GM12891 (cell line): ENCODE measurements around the gene MARK4.

Source experiments
- DNase-seq: peaks from one replicate; pipeline ENCODE4 v3.0.0; 2011; ENCODE audit warnings: low spot score; ENCODE audit not compliant: insufficient read length
- FAIRE-seq: peaks from 2 replicates; lab custom pipeline; 2011; peaks lifted over from hg19 to GRCh38; lab: Jason Lieb, UNC
- PAX5 ChIP-seq: IDR thresholded peaks from 2 replicates; pipeline ENCODE4 v1.6.1; 2011; ENCODE audit warnings: low read length, moderate library complexity, mild to moderate bottlenecking; ENCODE audit not compliant: insufficient read depth, severe bottlenecking
- POLR2A ChIP-seq: IDR thresholded peaks from 2 replicates; pipeline ENCODE4 v1.6.1; 2011; ENCODE audit warnings: low read depth, low read length, control low read depth
- POLR2AphosphoS5 ChIP-seq: IDR thresholded peaks from 2 replicates; pipeline ENCODE4 v1.6.1; 2011; ENCODE audit warnings: low read depth, low read length, control low read depth
- POU2F2 ChIP-seq: IDR thresholded peaks from 2 replicates; pipeline ENCODE4 v1.6.1; 2011; ENCODE audit warnings: low read depth, mild to moderate bottlenecking, control low read depth, low read length, moderate library complexity
- SPI1 ChIP-seq: IDR thresholded peaks from 2 replicates; pipeline ENCODE4 v1.6.1; 2011; ENCODE audit warnings: low read depth, low read length, control low read depth
- TAF1 ChIP-seq: IDR thresholded peaks from 2 replicates; pipeline ENCODE4 v1.6.1; 2011; ENCODE audit warnings: low read depth, low read length, control low read depth

MARK4 gene

GRCh38 chr19:45271098-45271734 is 20.1 kb downstream of the MARK4 start:
- TF ChIP-seq POU2F2 (no peak), SPI1 (no peak), POLR2A (no peak), POLR2AphosphoS5 (no peak), TAF1 (no peak), PAX5 (no peak)
- DNase-seq, result no peak
- no peak for FAIRE-seq

- DNase-seq, result no peak
- FAIRE-seq, result no peak
- TF ChIP-seq SPI1, result no peak
- TF ChIP-seq TAF1, result no peak
- TF ChIP-seq PAX5, result no peak
- no peak for TF ChIP-seq POU2F2
Observed at GRCh38 chr19:45271735-45272108, 20.7 kb downstream of the MARK4 start.

- FAIRE-seq (no peak), DNase-seq (no peak)
- TF ChIP-seq POU2F2 (no peak), POLR2AphosphoS5 (no peak), SPI1 (no peak), POLR2A (no peak), TAF1 (no peak), PAX5 (no peak)
Observed at GRCh38 chr19:45273521-45273855, 22.4 kb downstream of the MARK4 start.

GRCh38 chr19:45275370-45275971 is 24.4 kb downstream of the MARK4 start:
- FAIRE-seq (no peak), DNase-seq (no peak)
- TF ChIP-seq TAF1, result no peak
- no peak for TF ChIP-seq POLR2A
- no peak for TF ChIP-seq SPI1
- no peak for TF ChIP-seq POU2F2
- TF ChIP-seq PAX5, result no peak
- no peak for TF ChIP-seq POLR2AphosphoS5

GRCh38 chr19:45276284-45276687 is 25.2 kb downstream of the MARK4 start:
- DNase-seq (no peak), FAIRE-seq (no peak)
- TF ChIP-seq POLR2A, result no peak
- TF ChIP-seq POU2F2, result no peak
- no peak for TF ChIP-seq PAX5
- no peak for TF ChIP-seq SPI1
- no peak for TF ChIP-seq TAF1
- no peak for TF ChIP-seq POLR2AphosphoS5

- FAIRE-seq (no peak), DNase-seq (no peak)
- TF ChIP-seq TAF1, result no peak
- TF ChIP-seq SPI1, result no peak
- TF ChIP-seq POU2F2, result no peak
- no peak for TF ChIP-seq POLR2A
- no peak for TF ChIP-seq POLR2AphosphoS5
- no peak for TF ChIP-seq PAX5
Observed at GRCh38 chr19:45278087-45278486, 27.0 kb downstream of the MARK4 start.

- no peak for FAIRE-seq
- TF ChIP-seq TAF1 (no peak), POLR2AphosphoS5 (no peak), POLR2A (no peak), PAX5 (no peak), POU2F2 (no peak), SPI1 (no peak)
- DNase-seq, result no peak
Observed at GRCh38 chr19:45279587-45280192, 28.6 kb downstream of the MARK4 start.

- TF ChIP-seq POU2F2 (no peak), PAX5 (no peak)
- DNase-seq (no peak), FAIRE-seq (no peak)
Observed at GRCh38 chr19:45280471-45280961, 29.4 kb downstream of the MARK4 start.

- DNase-seq (no peak), FAIRE-seq (peak; percentile 78)
- TF ChIP-seq TAF1 (no peak), POU2F2 (no peak), POLR2A (no peak), PAX5 (no peak), POLR2AphosphoS5 (no peak), SPI1 (no peak)
Observed at GRCh38 chr19:45283443-45284033, 32.5 kb downstream of the MARK4 start.

- TF ChIP-seq PAX5 (no peak), POLR2A (no peak), TAF1 (no peak), POLR2AphosphoS5 (no peak), POU2F2 (no peak), SPI1 (no peak)
- FAIRE-seq (no peak), DNase-seq (no peak)
Observed at GRCh38 chr19:45290381-45290931, 39.4 kb downstream of the MARK4 start.
